Endothelial cell (in vitro differentiated cells): Measurements from ENCODE around the gene HDAC9. TPM values are rescaled to one million over a fixed set of nuclear protein-coding genes. Genes with fewer than 3 reads are reported as not detected.

Experiments used
- DNase-seq: peaks from one replicate; pipeline ENCODE4 v3.0.0; 2021; ENCODE audit warnings: low spot score
- H3K27ac Mint-ChIP-seq: one replicate; pipeline ENCODE4 v1.8.0; 2021; ENCODE audit warnings: mixed read lengths, inconsistent platforms; ENCODE audit not compliant: unreplicated experiment
- H3K27me3 Mint-ChIP-seq: one replicate; pipeline ENCODE4 v1.8.0; 2021; ENCODE audit warnings: mild to moderate bottlenecking, moderate library complexity, mixed read lengths, inconsistent platforms; ENCODE audit not compliant: unreplicated experiment
- H3K36me3 Mint-ChIP-seq: one replicate; pipeline ENCODE4 v1.8.0; 2021; ENCODE audit warnings: mild to moderate bottlenecking, low read depth, mixed read lengths, inconsistent platforms; ENCODE audit not compliant: unreplicated experiment
- H3K4me1 Mint-ChIP-seq: one replicate; pipeline ENCODE4 v1.8.0; 2021; ENCODE audit warnings: mild to moderate bottlenecking, mixed read lengths, inconsistent platforms; ENCODE audit not compliant: unreplicated experiment
- H3K4me3 Mint-ChIP-seq: one replicate; pipeline ENCODE4 v1.8.0; 2021; ENCODE audit warnings: mild to moderate bottlenecking, mixed read lengths, inconsistent platforms; ENCODE audit not compliant: unreplicated experiment
- H3K9me3 Mint-ChIP-seq: one replicate; pipeline ENCODE4 v1.8.0; 2021; ENCODE audit warnings: mixed read lengths, inconsistent platforms; ENCODE audit not compliant: unreplicated experiment
- CTCF ChIP-seq: fragments of 200-600 bp; sonication (generic); IDR thresholded peaks from one replicate; pipeline ENCODE4 v1.5.0; 2021; ENCODE audit warnings: antibody characterized with exemption; ENCODE audit not compliant: unreplicated experiment
- total RNA-seq: library from RNA; stranded (reverse); fragmentation: NEBNext Ultra II Directional; extraction: Animal tissue kit (Norgen Biotek cat#: 25700); gene quantifications from one replicate; pipeline ENCODE4 v1.2.1, GENCODE V29; 2021; ENCODE audit not compliant: unreplicated experiment

Gene HDAC9
- total RNA-seq, 1 donor from 2014 or later = 1.2 TPM

GRCh38 chr7:18666107-18666728 is 170.7 kb downstream of the HDAC9 start:
- Mint-ChIP-seq H3K27ac (peak overlapping the region; percentile 12), H3K27me3 (no peaks in the 10 kb centered on the region), H3K4me3 (no peak overlapping the region), H3K4me1 (peaks cover 14% of the 10 kb centered on the region), H3K36me3 (no peaks in the 10 kb centered on the region), H3K9me3 (no peaks in the 10 kb centered on the region)
- DNase-seq = peak; percentile 85
- peak; percentile 82 for TF ChIP-seq CTCF

GRCh38 chr7:18667466-18667865 is 171.9 kb downstream of the HDAC9 start:
- Mint-ChIP-seq H3K27ac (peak overlapping the region; percentile 13), H3K9me3 (no peaks in the 10 kb centered on the region), H3K27me3 (no peaks in the 10 kb centered on the region), H3K36me3 (no peaks in the 10 kb centered on the region), H3K4me3 (no peak overlapping the region), H3K4me1 (peaks cover 14% of the 10 kb centered on the region)
- peak; percentile 36 for DNase-seq
- no peak for TF ChIP-seq CTCF

- Mint-ChIP-seq H3K36me3 (no peaks in the 10 kb centered on the region), H3K4me3 (no peak overlapping the region), H3K27me3 (no peaks in the 10 kb centered on the region), H3K27ac (no peak overlapping the region), H3K9me3 (no peaks in the 10 kb centered on the region), H3K4me1 (peaks cover 11% of the 10 kb centered on the region)
- TF ChIP-seq CTCF = no peak
- DNase-seq = no peak
These were observed 175.6 kb downstream of the HDAC9 start for GRCh38 chr7:18671176-18671575.

- no peak for DNase-seq
- Mint-ChIP-seq H3K4me3 (no peak overlapping the region), H3K27me3 (no peaks in the 10 kb centered on the region), H3K9me3 (no peaks in the 10 kb centered on the region), H3K36me3 (no peaks in the 10 kb centered on the region), H3K4me1 (no peaks in the 10 kb centered on the region), H3K27ac (no peak overlapping the region)
- no peak for TF ChIP-seq CTCF
These were observed 180.0 kb downstream of the HDAC9 start for GRCh38 chr7:18675579-18675978.

- H3K27me3 Mint-ChIP-seq = no peaks in the 10 kb centered on the region
- H3K36me3 Mint-ChIP-seq = no peaks in the 10 kb centered on the region
- TF ChIP-seq CTCF = no peak
- H3K9me3 Mint-ChIP-seq = no peaks in the 10 kb centered on the region
- no peak overlapping the region for H3K4me3 Mint-ChIP-seq
- no peak overlapping the region for H3K27ac Mint-ChIP-seq
- no peaks in the 10 kb centered on the region for H3K4me1 Mint-ChIP-seq
- no peak for DNase-seq
These were observed 183.7 kb downstream of the HDAC9 start for GRCh38 chr7:18679261-18679660.
